Activated B cell treated with CpG ODN at 0.5 μM for 24 hours (primary cell): ENCODE results near the gene IMPDH1. TPM values are rescaled to one million over a fixed set of nuclear protein-coding genes. Genes with fewer than 3 reads are reported as not detected.
"Not testable (repeated sequence)": the region's sequence is repeated elsewhere in the genome, so short reads cannot be mapped to it uniquely, and the experiment has no call there.

Source experiments
- ATAC-seq: fragments of 200-7000 bp; cut with Tn5 transposase; one replicate; pipeline ENCODE4 v1.10.0; 2021; ENCODE audit warnings: low read depth, mild to moderate bottlenecking, moderate library complexity
- CTCF ChIA-PET: fragments of 350-600 bp; sonication (Branson Sonifier 250); formaldehyde crosslinking; loops from one replicate; lab custom pipeline; 2021; ENCODE audit warnings: antibody characterized with exemption; lab: Charles Lee
- POLR2A ChIA-PET: fragments of 350-600 bp; sonication (Branson Sonifier 250); formaldehyde crosslinking; loops from one replicate; lab custom pipeline; 2021; ENCODE audit warnings: antibody characterized with exemption; lab: Charles Lee
- DNase-seq: peaks from one replicate; pipeline ENCODE4 v3.0.0; 2022
- H3K27ac Mint-ChIP-seq: one replicate; pipeline ENCODE4 v1.8.0; 2020; ENCODE audit warnings: mixed read lengths
- H3K27me3 Mint-ChIP-seq: one replicate; pipeline ENCODE4 v1.8.0; 2021; ENCODE audit warnings: mixed read lengths
- H3K36me3 Mint-ChIP-seq: one replicate; pipeline ENCODE4 v1.8.0; 2021; ENCODE audit warnings: low read depth, mixed read lengths
- H3K4me1 Mint-ChIP-seq: one replicate; pipeline ENCODE4 v1.8.0; 2021; ENCODE audit warnings: mixed read lengths
- H3K4me3 Mint-ChIP-seq: one replicate; pipeline ENCODE4 v1.8.0; 2020; ENCODE audit warnings: mild to moderate bottlenecking, mixed read lengths
- H3K9me3 Mint-ChIP-seq: one replicate; pipeline ENCODE4 v1.8.0; 2020; ENCODE audit warnings: mixed read lengths
- intact Hi-C: fragments of 100-400 bp; cut with micrococcal nuclease; formaldehyde crosslinking; loops from one replicate; pipeline ENCODE4 v1.15.1; 2024
- total RNA-seq: library from RNA; stranded (reverse); gene quantifications from 2 replicates; pipeline ENCODE4 v1.2.3, GENCODE V29; 2022
- TF ChIP-seq, protein P1 (sequence below): fragments of 200-600 bp; IDR thresholded peaks from one replicate; pipeline ENCODE4 v1.8.0; 2022; ENCODE audit warnings: antibody characterized with exemption, mild to moderate bottlenecking

Gene IMPDH1
- 42.3 and 45.8 TPM in 2 replicates for total RNA-seq

DNA sequence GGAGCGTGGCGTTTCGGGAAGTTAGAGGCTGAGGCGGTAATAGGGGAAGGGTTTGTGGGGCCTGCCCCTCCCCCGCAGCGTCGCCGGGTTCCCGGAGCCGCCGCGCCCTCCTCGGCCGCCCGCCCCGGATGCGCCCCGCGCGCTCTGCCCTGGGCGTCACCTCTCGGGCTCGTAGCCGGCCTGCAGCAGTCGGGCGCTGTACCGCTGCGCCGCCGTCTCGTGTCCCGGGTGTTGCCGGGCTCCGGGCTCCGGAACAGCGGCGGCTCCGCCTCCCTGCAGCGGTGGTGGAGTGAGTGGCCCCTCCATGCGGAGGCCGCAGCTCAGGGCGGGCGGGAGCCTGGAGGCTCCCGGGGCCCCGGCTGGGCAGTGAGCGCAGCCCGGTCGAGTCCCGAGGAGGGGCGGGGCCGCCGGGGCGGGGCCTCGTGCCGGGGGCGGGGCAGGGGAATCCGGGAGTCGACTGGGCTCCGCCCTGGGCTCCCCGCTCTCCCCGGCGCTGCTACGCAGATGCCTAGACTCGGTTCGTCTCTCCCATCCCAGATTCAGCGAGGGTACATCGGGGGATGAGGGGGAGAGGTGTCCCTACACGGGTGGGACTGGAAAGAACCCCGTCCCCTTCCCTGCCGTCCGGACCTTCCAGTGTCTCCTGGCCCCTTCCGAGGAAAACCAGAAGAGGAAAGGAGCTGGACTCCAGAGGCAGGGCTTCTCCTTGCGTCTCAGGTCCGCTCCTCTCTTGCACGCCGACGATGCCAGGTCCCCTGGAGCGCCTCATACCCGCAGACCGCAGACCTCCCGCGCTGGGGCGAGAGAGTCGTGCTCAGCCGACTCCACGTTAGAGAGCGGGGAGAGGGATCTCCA, at the start of gene IMPDH1:
Gene IMPDH1 (minus strand): TSS at position 387 of the 855 bp plus-strand sequence. CDS start 81 bp downstream, at position 306.
- Mint-ChIP-seq H3K4me3 (peak within 1 kb of the TSS; percentile 91), H3K36me3 (no peaks in the 10 kb centered on the region), H3K27me3 (no peaks in the 10 kb centered on the region), H3K4me1 (peaks cover 38% of the 10 kb centered on the region), H3K27ac (peak within 1 kb of the TSS; percentile 72), H3K9me3 (no peaks in the 10 kb centered on the region)
- TF ChIP-seq, protein P1, sequence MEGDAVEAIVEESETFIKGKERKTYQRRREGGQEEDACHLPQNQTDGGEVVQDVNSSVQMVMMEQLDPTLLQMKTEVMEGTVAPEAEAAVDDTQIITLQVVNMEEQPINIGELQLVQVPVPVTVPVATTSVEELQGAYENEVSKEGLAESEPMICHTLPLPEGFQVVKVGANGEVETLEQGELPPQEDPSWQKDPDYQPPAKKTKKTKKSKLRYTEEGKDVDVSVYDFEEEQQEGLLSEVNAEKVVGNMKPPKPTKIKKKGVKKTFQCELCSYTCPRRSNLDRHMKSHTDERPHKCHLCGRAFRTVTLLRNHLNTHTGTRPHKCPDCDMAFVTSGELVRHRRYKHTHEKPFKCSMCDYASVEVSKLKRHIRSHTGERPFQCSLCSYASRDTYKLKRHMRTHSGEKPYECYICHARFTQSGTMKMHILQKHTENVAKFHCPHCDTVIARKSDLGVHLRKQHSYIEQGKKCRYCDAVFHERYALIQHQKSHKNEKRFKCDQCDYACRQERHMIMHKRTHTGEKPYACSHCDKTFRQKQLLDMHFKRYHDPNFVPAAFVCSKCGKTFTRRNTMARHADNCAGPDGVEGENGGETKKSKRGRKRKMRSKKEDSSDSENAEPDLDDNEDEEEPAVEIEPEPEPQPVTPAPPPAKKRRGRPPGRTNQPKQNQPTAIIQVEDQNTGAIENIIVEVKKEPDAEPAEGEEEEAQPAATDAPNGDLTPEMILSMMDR = no peak
- POLR2A ChIA-PET = interaction anchor here (1.3 to 4.7 kb wide), 3 partner anchors 35 to 66 kb away, joined by 3 to 17 read pairs (median 4); partner anchors contain the start of genes HILPDA and RBM28
- ATAC-seq = peak; percentile 76
- CTCF ChIA-PET = interaction anchor here (0.7 to 4.9 kb wide), 4 partner anchors 17 to 51 kb away, joined by 3 to 38 read pairs (median 6); no protein-coding TSS in a partner anchor
- intact Hi-C loops = loop anchor here (1.0 to 10.0 kb wide), 7 partner anchors 17 to 812 kb away; partner anchors contain the start of genes ATP6V1F, CALU, HILPDA and RBM28
- peak; percentile 91 for DNase-seq

DNA sequence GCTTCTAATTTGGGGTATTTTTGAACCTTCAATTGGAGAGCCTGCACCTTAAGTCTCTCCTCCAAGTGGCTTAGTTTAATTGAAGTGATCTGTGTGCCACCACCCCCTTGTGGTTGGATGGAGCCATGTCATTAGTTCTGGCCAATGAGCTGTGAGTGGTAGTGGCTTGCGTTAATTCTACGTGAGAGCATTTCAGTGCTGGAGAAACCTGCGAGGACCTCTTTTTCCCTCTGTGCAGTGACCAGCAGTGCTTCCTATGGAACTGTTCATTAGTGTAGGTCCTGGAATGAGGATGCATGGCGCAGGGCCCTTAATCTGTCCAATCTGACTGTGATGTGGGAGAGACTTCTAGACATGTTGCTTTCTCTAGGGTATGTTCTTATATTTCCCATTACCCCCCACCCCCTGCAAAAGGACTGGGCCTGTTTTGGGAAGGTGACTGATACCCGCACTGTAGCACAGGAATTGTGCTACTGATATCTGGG, 49.7 kb upstream of the IMPDH1 start:
- Mint-ChIP-seq H3K36me3 (peaks cover 12% of the 10 kb centered on the region), H3K9me3 (no peaks in the 10 kb centered on the region), H3K27ac (no peak overlapping the region), H3K27me3 (no peaks in the 10 kb centered on the region), H3K4me3 (no peak overlapping the region), H3K4me1 (peaks cover 35% of the 10 kb centered on the region)
- TF ChIP-seq, protein P1 = no peak
- ChIA-PET CTCF (interaction anchor here (0.7 to 4.2 kb wide), 16 partner anchors 11 to 116 kb away, joined by 3 to 442 read pairs (median 6); partner anchors contain the start of gene RBM28), POLR2A (interaction anchor here (0.8 to 1.9 kb wide), 3 partner anchors 22 to 810 kb away, joined by 3 to 21 read pairs (median 3); no protein-coding TSS in a partner anchor)
- DNase-seq = peak; percentile 28
- peak; percentile 49 for ATAC-seq
- intact Hi-C loops = loop anchor here (1.0 to 5.0 kb wide), 4 partner anchors 32 to 807 kb away; partner anchors contain the start of genes IMPDH1 and SND1

DNA sequence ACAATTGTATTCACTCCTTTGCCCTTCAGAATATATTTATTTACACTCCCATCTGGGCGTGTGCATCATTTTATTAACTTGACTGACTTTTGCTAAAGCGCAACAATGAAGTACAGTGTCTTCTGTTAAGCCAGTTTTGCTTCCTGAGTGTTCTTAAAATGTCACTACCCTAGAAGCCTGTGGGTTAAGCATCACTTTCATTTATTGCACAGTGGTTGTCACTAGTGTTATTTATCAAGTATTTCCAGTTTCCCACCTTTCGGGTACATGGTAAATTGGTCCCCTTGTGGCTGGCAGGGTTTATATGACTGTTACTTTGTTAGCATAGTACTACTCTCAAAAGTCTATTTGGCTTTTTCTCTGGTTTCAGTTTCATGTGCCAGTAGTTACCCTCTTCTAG, 49.2 kb upstream of the IMPDH1 start:
- intact Hi-C loops = loop anchor here (1.0 to 5.0 kb wide), 4 partner anchors 32 to 807 kb away; partner anchors contain the start of genes IMPDH1 and SND1
- H3K36me3 Mint-ChIP-seq = peaks cover 12% of the 10 kb centered on the region
- ChIA-PET CTCF (interaction anchor here (0.7 to 4.2 kb wide), 10 partner anchors 10 to 115 kb away, joined by 3 to 442 read pairs (median 6); partner anchors contain the start of gene RBM28), POLR2A (interaction anchor here (0.8 to 1.9 kb wide), 3 partner anchors 21 to 809 kb away, joined by 3 to 21 read pairs (median 3); no protein-coding TSS in a partner anchor)
- H3K27ac Mint-ChIP-seq = no peak overlapping the region
- no peak for ATAC-seq
- H3K9me3 Mint-ChIP-seq = no peaks in the 10 kb centered on the region
- H3K4me3 Mint-ChIP-seq = no peak overlapping the region
- DNase-seq = no peak
- H3K27me3 Mint-ChIP-seq = no peaks in the 10 kb centered on the region
- TF ChIP-seq, protein P1 = peak; percentile 27
- H3K4me1 Mint-ChIP-seq = peaks cover 38% of the 10 kb centered on the region

DNA sequence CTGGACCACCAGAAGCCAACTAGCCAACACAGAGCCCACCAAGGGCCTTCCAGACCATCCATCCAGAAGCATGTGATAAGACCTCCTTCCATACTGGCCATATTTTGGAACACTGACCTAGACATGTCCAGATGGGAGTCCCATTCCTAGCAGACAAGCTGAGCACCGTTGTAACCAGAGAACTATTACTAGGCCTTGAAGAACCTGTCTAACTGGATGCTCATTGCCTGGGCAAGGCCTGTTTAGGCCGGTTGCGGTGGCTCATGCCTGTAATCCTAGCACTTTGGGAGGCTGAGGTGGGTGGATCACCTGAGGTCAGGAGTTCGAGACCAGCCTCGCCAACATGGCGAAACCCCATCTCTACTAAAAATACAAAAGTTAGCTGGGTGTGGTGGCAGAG, 47.6 kb upstream of the IMPDH1 start:
- not testable (repeated sequence) for H3K27ac Mint-ChIP-seq

DNA sequence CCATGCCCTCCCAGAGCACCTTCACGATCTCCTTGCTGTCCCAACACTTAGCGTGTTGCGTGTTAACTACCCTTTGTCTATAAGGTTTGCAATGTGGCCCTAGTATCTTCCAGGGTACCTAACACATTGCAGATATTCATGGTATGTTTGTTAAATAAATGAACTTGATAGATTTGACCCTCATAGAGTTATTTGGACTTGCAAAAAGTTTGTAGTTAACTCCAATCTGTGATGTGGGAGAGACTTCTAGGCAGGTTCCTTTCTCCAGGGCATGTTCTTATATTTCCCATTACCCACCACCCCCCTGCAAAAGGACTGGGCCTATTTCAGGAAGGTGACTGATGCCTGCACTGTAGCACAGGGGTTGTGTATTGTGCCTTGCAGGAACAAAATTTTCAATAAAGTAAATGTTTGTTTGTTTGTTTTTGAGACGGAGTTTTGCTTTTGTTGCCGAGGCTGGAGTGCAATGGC, 46.5 kb upstream of the IMPDH1 start:
- TF ChIP-seq, protein P1 = no peak
- intact Hi-C loops = loop anchor here (5.0 kb wide), 1 partner anchor 804 kb away; the partner anchor contains the start of gene SND1

More for the DNA sequence above, 47.6 kb upstream of the IMPDH1 start:
- not testable (repeated sequence) for H3K4me3 Mint-ChIP-seq, H3K9me3 Mint-ChIP-seq, H3K27me3 Mint-ChIP-seq, DNase-seq, ATAC-seq
- intact Hi-C loops = loop anchor here (5.0 kb wide), 1 partner anchor 805 kb away; the partner anchor contains the start of gene SND1
- H3K36me3 Mint-ChIP-seq = peaks cover 12% of the 10 kb centered on the region
- CTCF ChIA-PET = interaction anchor here (0.9 to 7.4 kb wide), 2 partner anchors 30 to 58 kb away, joined by 9 to 121 read pairs; no protein-coding TSS in a partner anchor
- POLR2A ChIA-PET = interaction anchor here (0.6 to 1.2 kb wide), 2 partner anchors 21 to 30 kb away, joined by 3 read pairs; no protein-coding TSS in a partner anchor
- peaks cover 41% of the 10 kb centered on the region for H3K4me1 Mint-ChIP-seq

More for the DNA sequence above, 46.5 kb upstream of the IMPDH1 start:
- CTCF ChIA-PET = interaction anchor here (1.2 to 7.4 kb wide), 3 partner anchors 12 to 109 kb away, joined by 3 to 121 read pairs (median 5); no protein-coding TSS in a partner anchor
- peaks cover 41% of the 10 kb centered on the region for H3K4me1 Mint-ChIP-seq
- POLR2A ChIA-PET = interaction anchor here (0.6 to 5.3 kb wide), 8 partner anchors 10 to 155 kb away, joined by 3 to 61 read pairs (median 8); no protein-coding TSS in a partner anchor
- ATAC-seq (no peak), DNase-seq (no peak)
- no peaks in the 10 kb centered on the region for H3K27me3 Mint-ChIP-seq
- peaks cover 12% of the 10 kb centered on the region for H3K36me3 Mint-ChIP-seq
- H3K4me3 Mint-ChIP-seq = peak overlapping the region; percentile 95
- no peaks in the 10 kb centered on the region for H3K9me3 Mint-ChIP-seq
- H3K27ac Mint-ChIP-seq = peak overlapping the region; percentile 100
